GM23338 (cell line): ENCODE measurements around the gene PPP5C. TPM values are rescaled to one million over a fixed set of nuclear protein-coding genes. Genes with fewer than 3 reads are reported as not detected.

Experiments
- ATAC-seq: fragments of 200-7000 bp; cut with Tn5 transposase; 3 replicates; pipeline ENCODE4 v1.9.1; 2020
- DNase-seq: peaks from one replicate; pipeline ENCODE4 v3.0.0-alpha.2; 2015; ENCODE audit warnings: low spot score
- H2AFZ ChIP-seq: fragments of 200-600 bp; sonication (generic); 2 replicates; pipeline ENCODE4 v1.8.0; 2016; ENCODE audit warnings: antibody characterized with exemption, mild to moderate bottlenecking, moderate library complexity
- H3F3A ChIP-seq: fragments of 200-600 bp; sonication (generic); replicated peaks from 2 replicates; pipeline ENCODE4 v1.8.0; 2017; ENCODE audit warnings: antibody characterized with exemption, mixed run types, low read depth
- H3K27ac ChIP-seq: fragments of 200-600 bp; sonication (generic); 2 replicates; pipeline ENCODE4 v1.6.1; 2016; ENCODE audit warnings: low read depth
- H3K27me3 ChIP-seq: fragments of 200-600 bp; sonication (generic); 2 replicates; pipeline ENCODE4 v1.8.0; 2016; ENCODE audit warnings: mild to moderate bottlenecking, mixed run types, moderate library complexity; ENCODE audit not compliant: insufficient read depth
- H3K36me3 ChIP-seq: fragments of 200-600 bp; sonication (generic); 2 replicates; pipeline ENCODE4 v1.8.0; 2016; ENCODE audit warnings: mild to moderate bottlenecking; ENCODE audit not compliant: insufficient read depth
- H3K4me1 ChIP-seq: fragments of 200-600 bp; sonication (generic); 2 replicates; pipeline ENCODE4 v1.8.0; 2016; ENCODE audit warnings: mild to moderate bottlenecking, moderate library complexity; ENCODE audit not compliant: insufficient read depth
- H3K4me2 ChIP-seq: fragments of 200-600 bp; sonication (generic); 2 replicates; pipeline ENCODE4 v1.7.1; 2017; ENCODE audit warnings: mixed run types
- H3K4me3 ChIP-seq: fragments of 200-600 bp; sonication (generic); 2 replicates; pipeline ENCODE4 v1.6.1; 2016; ENCODE audit warnings: mixed run types
- H3K79me2 ChIP-seq: fragments of 200-600 bp; sonication (generic); replicated peaks from 2 replicates; pipeline ENCODE4 v1.8.0; 2017; ENCODE audit warnings: mild to moderate bottlenecking; ENCODE audit not compliant: insufficient read depth
- H3K9me2 ChIP-seq: fragments of 200-600 bp; sonication (generic); 2 replicates; pipeline ENCODE4 v1.8.0; 2017; ENCODE audit not compliant: insufficient read depth
- H4K20me1 ChIP-seq: fragments of 200-600 bp; sonication (generic); replicated peaks from 2 replicates; pipeline ENCODE4 v1.8.0; 2017; ENCODE audit warnings: mild to moderate bottlenecking; ENCODE audit not compliant: insufficient read depth
- H3K27ac Mint-ChIP-seq: 2 replicates; pipeline ENCODE4 v1.8.0; 2020; ENCODE audit warnings: inconsistent platforms, mild to moderate bottlenecking, moderate library complexity, mixed read lengths
- H3K27me3 Mint-ChIP-seq: 3 replicates; pipeline ENCODE4 v1.8.0; 2022; ENCODE audit warnings: low read depth, mild to moderate bottlenecking, moderate library complexity, mixed read lengths, inconsistent platforms; ENCODE audit not compliant: insufficient read depth, poor library complexity
- H3K36me3 Mint-ChIP-seq: 3 replicates; pipeline ENCODE4 v1.8.0; 2021; ENCODE audit warnings: low read depth, mild to moderate bottlenecking, inconsistent platforms, moderate library complexity, mixed read lengths
- H3K4me1 Mint-ChIP-seq: 3 replicates; pipeline ENCODE4 v1.8.0; 2020; ENCODE audit warnings: mild to moderate bottlenecking, inconsistent platforms, mixed read lengths
- H3K4me3 Mint-ChIP-seq: 3 replicates; pipeline ENCODE4 v1.8.0; 2021; ENCODE audit warnings: moderate library complexity, mild to moderate bottlenecking, inconsistent platforms, mixed read lengths
- H3K9me3 Mint-ChIP-seq: 3 replicates; pipeline ENCODE4 v1.8.0; 2020; ENCODE audit warnings: moderate library complexity, mild to moderate bottlenecking, inconsistent platforms, mixed read lengths
- EZH2 ChIP-seq: fragments of 200-600 bp; sonication (generic); IDR thresholded peaks from one replicate; pipeline ENCODE4 v1.8.0; 2017; ENCODE audit warnings: antibody characterized with exemption, mild to moderate bottlenecking, low read depth; ENCODE audit not compliant: unreplicated experiment
- EZH2phosphoT487 ChIP-seq: fragments of 200-600 bp; sonication (generic); IDR thresholded peaks from one replicate; pipeline ENCODE4 v1.8.1; 2018; ENCODE audit warnings: antibody characterized with exemption; ENCODE audit not compliant: unreplicated experiment
- JUNB ChIP-seq: IDR thresholded peaks from one replicate; pipeline ENCODE4 v1.6.1; 2016; ENCODE audit warnings: antibody characterized with exemption; ENCODE audit not compliant: unreplicated experiment
- NANOG ChIP-seq: IDR thresholded peaks from 2 replicates; pipeline ENCODE4 v1.6.1; 2016; ENCODE audit warnings: antibody characterized with exemption, borderline replicate concordance
- STAT1 ChIP-seq: IDR thresholded peaks from one replicate; pipeline ENCODE4 v1.6.1; 2016; ENCODE audit warnings: antibody characterized with exemption; ENCODE audit not compliant: unreplicated experiment
- ZNF114 ChIP-seq: fragments of 250-450 bp; sonication (Bioruptor Pico); IDR thresholded peaks from 2 replicates; pipeline ENCODE4 v1.5.0; 2020; ENCODE audit warnings: mild to moderate bottlenecking, moderate library complexity
- ZNF331 ChIP-seq: fragments of 250-450 bp; sonication (Bioruptor Pico); IDR thresholded peaks from 2 replicates; pipeline ENCODE4 v1.5.0; 2020; ENCODE audit warnings: low read depth, mild to moderate bottlenecking, moderate library complexity
- polyA plus RNA-seq: library from polyadenylated mRNA; unstranded; fragments of >200 nt; fragmentation: Nextera tagmentation; extraction: Ambion mirVana; gene quantifications from 2 replicates; pipeline ENCODE4 v1.2.1, GENCODE V29; 2016
- total RNA-seq: library from RNA; depleted of rRNA; stranded (reverse); fragments of >200 nt; shearing (Covaris generic); gene quantifications from 2 replicates; pipeline ENCODE4 v1.2.3, GENCODE V29; 2014
- TF ChIP-seq, protein P1 (sequence below): IDR thresholded peaks from 2 replicates; pipeline ENCODE4 v1.6.1; 2016; ENCODE audit warnings: antibody characterized with exemption
- TF ChIP-seq, protein P2 (sequence below), 2 experiments: fragments of 200-600 bp in 1 of 2; sonication (generic) in 1 of 2; conservative IDR thresholded peaks; 2 replicates each; pipeline versions ENCODE4 v1.5.1 to v1.6.1; 2016 to 2017; ENCODE audit warnings: antibody characterized with exemption in 2 of 2, low read depth in 2 of 2, mild to moderate bottlenecking in 2 of 2, moderate library complexity in 1 of 2
- TF ChIP-seq, protein P3 (sequence below): fragments of 250-450 bp; sonication (Bioruptor Pico); IDR thresholded peaks from 2 replicates; pipeline ENCODE4 v1.5.0; 2020; ENCODE audit warnings: mild to moderate bottlenecking, moderate library complexity
- TF ChIP-seq, protein P4 (sequence below): IDR thresholded peaks from one replicate; pipeline ENCODE4 v1.6.1; 2018; ENCODE audit warnings: antibody characterized with exemption; ENCODE audit not compliant: unreplicated experiment

Gene PPP5C
- total and polyA plus RNA-seq, 2 experiments from 2014 or later = 51.6 to 123 TPM

DNA sequence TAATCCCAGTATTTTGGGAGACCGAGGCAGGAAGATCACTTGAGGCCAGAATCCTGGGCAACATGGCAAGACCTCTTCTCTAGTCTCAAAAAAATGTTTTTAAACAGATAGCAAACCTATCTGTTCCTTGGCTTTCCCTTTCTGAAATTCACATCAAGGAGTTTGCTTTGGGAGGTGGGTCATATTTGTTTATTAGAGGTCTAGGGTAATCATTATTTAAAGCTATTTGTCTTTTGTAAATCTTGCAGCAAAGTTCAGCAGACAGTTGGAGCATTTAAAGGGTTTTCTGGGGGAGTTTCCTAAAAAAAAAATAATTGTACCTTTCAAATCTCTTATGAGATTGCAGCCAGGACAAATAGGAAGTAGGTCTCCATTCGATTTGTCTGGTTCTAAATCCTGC lies 17.5 kb downstream of the PPP5C start:
- Histone ChIP-seq H3F3A (no peaks in the 10 kb centered on the region; the same call in 1 of the 2 replicates), H3K27ac (no peak overlapping the region), H3K79me2 (peaks cover 82% of the 10 kb centered on the region), H3K9me2 (no peaks in the 10 kb centered on the region), H3K4me2 (no peak overlapping the region), H3K36me3 (peaks cover 15% of the 10 kb centered on the region), H2AFZ (no peak overlapping the region), H3K4me3 (no peak overlapping the region), H3K27me3 (no peaks in the 10 kb centered on the region), H4K20me1 (peaks cover 17% of the 10 kb centered on the region), H3K4me1 (no peaks in the 10 kb centered on the region)
- TF ChIP-seq, protein P1, sequence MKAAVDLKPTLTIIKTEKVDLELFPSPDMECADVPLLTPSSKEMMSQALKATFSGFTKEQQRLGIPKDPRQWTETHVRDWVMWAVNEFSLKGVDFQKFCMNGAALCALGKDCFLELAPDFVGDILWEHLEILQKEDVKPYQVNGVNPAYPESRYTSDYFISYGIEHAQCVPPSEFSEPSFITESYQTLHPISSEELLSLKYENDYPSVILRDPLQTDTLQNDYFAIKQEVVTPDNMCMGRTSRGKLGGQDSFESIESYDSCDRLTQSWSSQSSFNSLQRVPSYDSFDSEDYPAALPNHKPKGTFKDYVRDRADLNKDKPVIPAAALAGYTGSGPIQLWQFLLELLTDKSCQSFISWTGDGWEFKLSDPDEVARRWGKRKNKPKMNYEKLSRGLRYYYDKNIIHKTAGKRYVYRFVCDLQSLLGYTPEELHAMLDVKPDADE = no peak
- TF ChIP-seq JUNB = no peak
- TF ChIP-seq NANOG = no peak
- TF ChIP-seq, protein P2, sequence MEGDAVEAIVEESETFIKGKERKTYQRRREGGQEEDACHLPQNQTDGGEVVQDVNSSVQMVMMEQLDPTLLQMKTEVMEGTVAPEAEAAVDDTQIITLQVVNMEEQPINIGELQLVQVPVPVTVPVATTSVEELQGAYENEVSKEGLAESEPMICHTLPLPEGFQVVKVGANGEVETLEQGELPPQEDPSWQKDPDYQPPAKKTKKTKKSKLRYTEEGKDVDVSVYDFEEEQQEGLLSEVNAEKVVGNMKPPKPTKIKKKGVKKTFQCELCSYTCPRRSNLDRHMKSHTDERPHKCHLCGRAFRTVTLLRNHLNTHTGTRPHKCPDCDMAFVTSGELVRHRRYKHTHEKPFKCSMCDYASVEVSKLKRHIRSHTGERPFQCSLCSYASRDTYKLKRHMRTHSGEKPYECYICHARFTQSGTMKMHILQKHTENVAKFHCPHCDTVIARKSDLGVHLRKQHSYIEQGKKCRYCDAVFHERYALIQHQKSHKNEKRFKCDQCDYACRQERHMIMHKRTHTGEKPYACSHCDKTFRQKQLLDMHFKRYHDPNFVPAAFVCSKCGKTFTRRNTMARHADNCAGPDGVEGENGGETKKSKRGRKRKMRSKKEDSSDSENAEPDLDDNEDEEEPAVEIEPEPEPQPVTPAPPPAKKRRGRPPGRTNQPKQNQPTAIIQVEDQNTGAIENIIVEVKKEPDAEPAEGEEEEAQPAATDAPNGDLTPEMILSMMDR (conservative IDR thresholded peaks at IDR 0.05; ENCODE audit: low read depth in 2 of 2) = no peak
- TF ChIP-seq ZNF331 (CRISPR knock-in tag) = no peak
- TF ChIP-seq, protein P3, sequence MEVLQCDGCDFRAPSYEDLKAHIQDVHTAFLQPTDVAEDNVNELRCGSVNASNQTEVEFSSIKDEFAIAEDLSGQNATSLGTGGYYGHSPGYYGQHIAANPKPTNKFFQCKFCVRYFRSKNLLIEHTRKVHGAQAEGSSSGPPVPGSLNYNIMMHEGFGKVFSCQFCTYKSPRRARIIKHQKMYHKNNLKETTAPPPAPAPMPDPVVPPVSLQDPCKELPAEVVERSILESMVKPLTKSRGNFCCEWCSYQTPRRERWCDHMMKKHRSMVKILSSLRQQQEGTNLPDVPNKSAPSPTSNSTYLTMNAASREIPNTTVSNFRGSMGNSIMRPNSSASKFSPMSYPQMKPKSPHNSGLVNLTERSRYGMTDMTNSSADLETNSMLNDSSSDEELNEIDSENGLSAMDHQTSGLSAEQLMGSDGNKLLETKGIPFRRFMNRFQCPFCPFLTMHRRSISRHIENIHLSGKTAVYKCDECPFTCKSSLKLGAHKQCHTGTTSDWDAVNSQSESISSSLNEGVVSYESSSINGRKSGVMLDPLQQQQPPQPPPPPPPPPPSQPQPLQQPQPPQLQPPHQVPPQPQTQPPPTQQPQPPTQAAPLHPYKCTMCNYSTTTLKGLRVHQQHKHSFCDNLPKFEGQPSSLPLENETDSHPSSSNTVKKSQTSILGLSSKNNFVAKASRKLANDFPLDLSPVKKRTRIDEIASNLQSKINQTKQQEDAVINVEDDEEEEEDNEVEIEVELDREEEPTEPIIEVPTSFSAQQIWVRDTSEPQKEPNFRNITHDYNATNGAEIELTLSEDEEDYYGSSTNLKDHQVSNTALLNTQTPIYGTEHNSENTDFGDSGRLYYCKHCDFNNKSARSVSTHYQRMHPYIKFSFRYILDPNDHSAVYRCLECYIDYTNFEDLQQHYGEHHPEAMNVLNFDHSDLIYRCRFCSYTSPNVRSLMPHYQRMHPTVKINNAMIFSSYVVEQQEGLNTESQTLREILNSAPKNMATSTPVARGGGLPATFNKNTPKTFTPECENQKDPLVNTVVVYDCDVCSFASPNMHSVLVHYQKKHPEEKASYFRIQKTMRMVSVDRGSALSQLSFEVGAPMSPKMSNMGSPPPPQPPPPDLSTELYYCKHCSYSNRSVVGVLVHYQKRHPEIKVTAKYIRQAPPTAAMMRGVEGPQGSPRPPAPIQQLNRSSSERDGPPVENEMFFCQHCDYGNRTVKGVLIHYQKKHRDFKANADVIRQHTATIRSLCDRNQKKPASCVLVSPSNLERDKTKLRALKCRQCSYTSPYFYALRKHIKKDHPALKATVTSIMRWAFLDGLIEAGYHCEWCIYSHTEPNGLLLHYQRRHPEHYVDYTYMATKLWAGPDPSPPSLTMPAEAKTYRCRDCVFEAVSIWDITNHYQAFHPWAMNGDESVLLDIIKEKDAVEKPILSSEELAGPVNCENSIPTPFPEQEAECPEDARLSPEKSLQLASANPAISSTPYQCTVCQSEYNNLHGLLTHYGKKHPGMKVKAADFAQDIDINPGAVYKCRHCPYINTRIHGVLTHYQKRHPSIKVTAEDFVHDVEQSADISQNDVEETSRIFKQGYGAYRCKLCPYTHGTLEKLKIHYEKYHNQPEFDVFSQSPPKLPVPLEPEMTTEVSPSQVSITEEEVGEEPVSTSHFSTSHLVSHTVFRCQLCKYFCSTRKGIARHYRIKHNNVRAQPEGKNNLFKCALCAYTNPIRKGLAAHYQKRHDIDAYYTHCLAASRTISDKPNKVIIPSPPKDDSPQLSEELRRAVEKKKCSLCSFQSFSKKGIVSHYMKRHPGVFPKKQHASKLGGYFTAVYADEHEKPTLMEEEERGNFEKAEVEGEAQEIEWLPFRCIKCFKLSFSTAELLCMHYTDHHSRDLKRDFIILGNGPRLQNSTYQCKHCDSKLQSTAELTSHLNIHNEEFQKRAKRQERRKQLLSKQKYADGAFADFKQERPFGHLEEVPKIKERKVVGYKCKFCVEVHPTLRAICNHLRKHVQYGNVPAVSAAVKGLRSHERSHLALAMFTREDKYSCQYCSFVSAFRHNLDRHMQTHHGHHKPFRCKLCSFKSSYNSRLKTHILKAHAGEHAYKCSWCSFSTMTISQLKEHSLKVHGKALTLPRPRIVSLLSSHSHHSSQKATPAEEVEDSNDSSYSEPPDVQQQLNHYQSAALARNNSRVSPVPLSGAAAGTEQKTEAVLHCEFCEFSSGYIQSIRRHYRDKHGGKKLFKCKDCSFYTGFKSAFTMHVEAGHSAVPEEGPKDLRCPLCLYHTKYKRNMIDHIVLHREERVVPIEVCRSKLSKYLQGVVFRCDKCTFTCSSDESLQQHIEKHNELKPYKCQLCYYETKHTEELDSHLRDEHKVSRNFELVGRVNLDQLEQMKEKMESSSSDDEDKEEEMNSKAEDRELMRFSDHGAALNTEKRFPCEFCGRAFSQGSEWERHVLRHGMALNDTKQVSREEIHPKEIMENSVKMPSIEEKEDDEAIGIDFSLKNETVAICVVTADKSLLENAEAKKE (CRISPR knock-in tag) = no peak
- no peak for TF ChIP-seq EZH2phosphoT487
- TF ChIP-seq EZH2 = no peak
- no peak for TF ChIP-seq ZNF114 (CRISPR knock-in tag)
- TF ChIP-seq, protein P4, sequence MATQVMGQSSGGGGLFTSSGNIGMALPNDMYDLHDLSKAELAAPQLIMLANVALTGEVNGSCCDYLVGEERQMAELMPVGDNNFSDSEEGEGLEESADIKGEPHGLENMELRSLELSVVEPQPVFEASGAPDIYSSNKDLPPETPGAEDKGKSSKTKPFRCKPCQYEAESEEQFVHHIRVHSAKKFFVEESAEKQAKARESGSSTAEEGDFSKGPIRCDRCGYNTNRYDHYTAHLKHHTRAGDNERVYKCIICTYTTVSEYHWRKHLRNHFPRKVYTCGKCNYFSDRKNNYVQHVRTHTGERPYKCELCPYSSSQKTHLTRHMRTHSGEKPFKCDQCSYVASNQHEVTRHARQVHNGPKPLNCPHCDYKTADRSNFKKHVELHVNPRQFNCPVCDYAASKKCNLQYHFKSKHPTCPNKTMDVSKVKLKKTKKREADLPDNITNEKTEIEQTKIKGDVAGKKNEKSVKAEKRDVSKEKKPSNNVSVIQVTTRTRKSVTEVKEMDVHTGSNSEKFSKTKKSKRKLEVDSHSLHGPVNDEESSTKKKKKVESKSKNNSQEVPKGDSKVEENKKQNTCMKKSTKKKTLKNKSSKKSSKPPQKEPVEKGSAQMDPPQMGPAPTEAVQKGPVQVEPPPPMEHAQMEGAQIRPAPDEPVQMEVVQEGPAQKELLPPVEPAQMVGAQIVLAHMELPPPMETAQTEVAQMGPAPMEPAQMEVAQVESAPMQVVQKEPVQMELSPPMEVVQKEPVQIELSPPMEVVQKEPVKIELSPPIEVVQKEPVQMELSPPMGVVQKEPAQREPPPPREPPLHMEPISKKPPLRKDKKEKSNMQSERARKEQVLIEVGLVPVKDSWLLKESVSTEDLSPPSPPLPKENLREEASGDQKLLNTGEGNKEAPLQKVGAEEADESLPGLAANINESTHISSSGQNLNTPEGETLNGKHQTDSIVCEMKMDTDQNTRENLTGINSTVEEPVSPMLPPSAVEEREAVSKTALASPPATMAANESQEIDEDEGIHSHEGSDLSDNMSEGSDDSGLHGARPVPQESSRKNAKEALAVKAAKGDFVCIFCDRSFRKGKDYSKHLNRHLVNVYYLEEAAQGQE = no peak
- TF ChIP-seq STAT1 = no peak
- no peak overlapping the region for H3K4me3 Mint-ChIP-seq
- ATAC-seq = no peak
- no peak overlapping the region for H3K27ac Mint-ChIP-seq
- DNase-seq = no peak
- peaks cover 38% of the 10 kb centered on the region for H3K36me3 Mint-ChIP-seq
- no peaks in the 10 kb centered on the region for H3K27me3 Mint-ChIP-seq
- no peaks in the 10 kb centered on the region for H3K9me3 Mint-ChIP-seq
- H3K4me1 Mint-ChIP-seq = peaks cover 6% of the 10 kb centered on the region; the same call in 1 of the 3 replicates
